Measurements from ENCODE around the gene TMEM184B. TPM values are rescaled to one million over a fixed set of nuclear protein-coding genes. Genes with fewer than 3 reads are reported as not detected.
A peak's percentile ranks its signal among the peaks of the same experiment; 100 is the strongest.

The TMEM184B gene
- total RNA-seq, 1 donor from 2014 or later = 60.3 TPM

DNA sequence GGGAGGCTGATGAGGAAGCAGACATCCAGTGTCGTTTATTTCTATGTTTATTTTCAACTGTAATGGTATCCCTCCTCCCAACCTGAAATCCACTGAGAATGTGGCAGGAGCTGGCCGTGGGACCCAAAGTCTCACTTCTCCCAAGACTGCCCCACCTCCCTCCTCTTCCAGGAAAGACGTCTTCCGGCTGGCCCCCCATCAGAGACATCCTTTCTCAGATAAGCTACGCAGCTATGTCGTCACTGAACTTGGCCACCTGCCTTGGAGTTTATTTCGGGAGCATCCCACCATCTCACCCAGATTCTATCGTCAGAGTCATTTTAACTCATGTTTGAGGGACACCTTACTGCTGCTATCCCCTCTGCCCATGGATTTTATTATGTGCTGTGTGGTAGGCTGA, 13.9 kb downstream of the TMEM184B start:
- no peak for TF ChIP-seq CTCF (conservative IDR thresholded peaks at IDR 0.05)
- H3K4me1 Mint-ChIP-seq = peaks cover 45% of the 10 kb centered on the region
- H3K27me3 Mint-ChIP-seq (ENCODE audit: low read depth) = no peaks in the 10 kb centered on the region
- H3K9me3 Mint-ChIP-seq = no peaks in the 10 kb centered on the region
- H3K36me3 Mint-ChIP-seq (ENCODE audit: low read depth) = peaks cover 4% of the 10 kb centered on the region
- no peak for DNase-seq (ENCODE audit: low read depth, low spot score)
- H3K27ac Mint-ChIP-seq (ENCODE audit: unreplicated experiment) = no peak overlapping the region
- no peak overlapping the region for H3K4me3 Mint-ChIP-seq

DNA sequence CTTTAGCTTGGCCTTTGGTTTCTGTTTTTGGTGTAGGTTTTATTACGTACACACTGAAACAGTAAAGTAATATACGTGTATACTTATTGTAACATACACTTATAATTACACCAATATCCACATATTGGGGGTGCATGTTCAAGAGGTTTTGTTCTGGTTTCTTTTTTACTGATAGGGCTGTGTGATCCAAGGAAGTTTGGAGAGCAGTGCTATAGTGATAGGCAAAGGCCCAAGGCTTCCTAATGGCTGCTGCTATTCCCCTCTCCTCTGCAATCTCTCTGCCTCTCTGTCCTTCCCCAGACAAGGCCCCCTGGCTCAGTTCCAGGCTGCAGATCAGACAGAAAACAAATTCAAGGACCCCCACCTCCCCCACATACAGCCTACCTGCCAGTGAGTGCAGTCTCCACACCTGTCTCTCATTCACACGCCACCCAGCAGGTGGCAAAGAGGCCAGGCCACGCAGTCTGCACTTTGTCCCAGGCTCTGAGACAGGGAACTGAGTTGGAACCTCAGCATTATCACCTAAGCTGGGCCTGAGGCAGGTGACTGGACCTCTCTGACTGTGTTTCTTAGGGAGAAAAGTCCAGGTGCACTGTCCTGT, 15.1 kb downstream of the TMEM184B start:
- no peak overlapping the region for H3K4me3 Mint-ChIP-seq
- H3K27me3 Mint-ChIP-seq (ENCODE audit: low read depth) = no peaks in the 10 kb centered on the region
- no peak for TF ChIP-seq CTCF (conservative IDR thresholded peaks at IDR 0.05)
- no peak overlapping the region for H3K27ac Mint-ChIP-seq (ENCODE audit: unreplicated experiment)
- peaks cover 41% of the 10 kb centered on the region for H3K4me1 Mint-ChIP-seq
- H3K9me3 Mint-ChIP-seq = no peaks in the 10 kb centered on the region
- no peak for DNase-seq (ENCODE audit: low read depth, low spot score)
- H3K36me3 Mint-ChIP-seq (ENCODE audit: low read depth) = no peaks in the 10 kb centered on the region

- no peaks in the 10 kb centered on the region for H3K36me3 Mint-ChIP-seq (ENCODE audit: low read depth)
- H3K27me3 Mint-ChIP-seq (ENCODE audit: low read depth) = no peaks in the 10 kb centered on the region
- no peak for TF ChIP-seq CTCF (conservative IDR thresholded peaks at IDR 0.05)
- H3K4me1 Mint-ChIP-seq = peaks cover 37% of the 10 kb centered on the region
- no peak overlapping the region for H3K27ac Mint-ChIP-seq (ENCODE audit: unreplicated experiment)
- no peak for DNase-seq (ENCODE audit: low read depth, low spot score)
- no peaks in the 10 kb centered on the region for H3K9me3 Mint-ChIP-seq
- no peak overlapping the region for H3K4me3 Mint-ChIP-seq
Observed at GRCh38 chr22:38257181-38257580, 15.6 kb downstream of the TMEM184B start.

DNA sequence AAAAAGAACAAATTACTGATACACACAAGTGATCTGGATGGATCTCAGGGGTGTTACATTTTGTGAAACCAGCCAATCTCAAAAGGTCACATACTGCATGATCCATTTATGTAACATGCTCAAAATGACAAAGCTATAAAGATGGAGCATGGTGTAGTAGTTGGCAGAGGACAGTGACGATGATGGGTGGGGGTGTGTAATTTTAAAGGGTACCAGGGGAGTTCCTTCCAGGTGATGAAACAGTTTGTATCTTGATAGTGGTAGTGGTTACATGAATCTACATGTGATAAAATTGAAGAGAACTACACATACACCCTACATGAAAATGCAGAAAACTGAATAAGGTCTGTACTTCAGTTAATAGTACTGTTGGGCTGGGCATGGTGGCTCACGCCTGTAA, 17.1 kb downstream of the TMEM184B start:
- Mint-ChIP-seq H3K27ac (ENCODE audit: unreplicated experiment) (peak overlapping the region; percentile 50), H3K4me1 (peaks cover 23% of the 10 kb centered on the region)

GRCh38 chr22:38251341-38251692, 21.5 kb downstream of the TMEM184B start:
- Mint-ChIP-seq H3K27ac (ENCODE audit: unreplicated experiment) (no peak overlapping the region), H3K27me3 (ENCODE audit: low read depth) (no peaks in the 10 kb centered on the region), H3K9me3 (no peaks in the 10 kb centered on the region), H3K4me3 (no peak overlapping the region), H3K4me1 (peaks cover 11% of the 10 kb centered on the region), H3K36me3 (ENCODE audit: low read depth) (peaks cover 8% of the 10 kb centered on the region)
- DNase-seq (ENCODE audit: low read depth, low spot score) = no peak
- TF ChIP-seq CTCF (conservative IDR thresholded peaks at IDR 0.05) = no peak

More for the DNA sequence above, 17.1 kb downstream of the TMEM184B start:
- H3K27me3 Mint-ChIP-seq (ENCODE audit: low read depth) = no peaks in the 10 kb centered on the region
- no peak for DNase-seq (ENCODE audit: low read depth, low spot score)
- no peak overlapping the region for H3K4me3 Mint-ChIP-seq
- H3K36me3 Mint-ChIP-seq (ENCODE audit: low read depth) = no peaks in the 10 kb centered on the region
- H3K9me3 Mint-ChIP-seq = no peaks in the 10 kb centered on the region
- TF ChIP-seq CTCF (conservative IDR thresholded peaks at IDR 0.05) = no peak

Measured in neural crest cell (in vitro differentiated cells).